Liver (tissue), 3 donors: Measurements from ENCODE around the gene RAI1.

Source experiments
- ATF3 ChIP-seq: IDR thresholded peaks from 2 replicates; pipeline ENCODE4 v1.6.1; 2016; ENCODE audit warnings: antibody characterized with exemption
- HNF4A ChIP-seq, 2 donors: conservative IDR thresholded peaks; 2 replicates each; pipeline ENCODE4 v1.6.1; 2016; ENCODE audit warnings: antibody characterized with exemption in 2 of 2, mild to moderate bottlenecking in 2 of 2
- JUND ChIP-seq, 2 donors: IDR thresholded peaks; 2 replicates each; pipeline ENCODE4 v1.6.1; 2016; ENCODE audit warnings: antibody characterized with exemption in 2 of 2
- MAX ChIP-seq: IDR thresholded peaks from 2 replicates; pipeline ENCODE4 v1.6.1; 2016; ENCODE audit warnings: antibody characterized with exemption
- RAD21 ChIP-seq, 2 donors: IDR thresholded peaks; 2 replicates each; pipeline ENCODE4 v1.6.1; 2016; ENCODE audit warnings: antibody characterized with exemption in 2 of 2, mild to moderate bottlenecking in 2 of 2
- SP1 ChIP-seq: IDR thresholded peaks from 2 replicates; pipeline ENCODE4 v1.6.1; 2018; ENCODE audit warnings: antibody characterized with exemption, mild to moderate bottlenecking
- TAF1 ChIP-seq: conservative IDR thresholded peaks from 2 replicates; pipeline ENCODE4 v1.6.1; 2016; ENCODE audit warnings: antibody characterized with exemption, mild to moderate bottlenecking
- ZBTB33 ChIP-seq: IDR thresholded peaks from 2 replicates; pipeline ENCODE4 v1.6.1; 2016; ENCODE audit warnings: antibody characterized with exemption
- TF ChIP-seq, protein P1 (sequence below): fragments of 150-350 bp; IDR thresholded peaks from 2 replicates; pipeline ENCODE4 v1.5.1; 2017; ENCODE audit warnings: improper control_type of control experiment, low read depth, low read length; ENCODE audit not compliant: missing input control
- TF ChIP-seq, protein P2 (sequence below): IDR thresholded peaks from 2 replicates; pipeline ENCODE4 v1.6.1; 2016; ENCODE audit warnings: antibody characterized with exemption, mild to moderate bottlenecking
- donor health status: healthy.
- donor health status: healthy.

GRCh38 chr17:17726458-17727060, 45.3 kb downstream of the RAI1 start:
- TF ChIP-seq, protein P1, sequence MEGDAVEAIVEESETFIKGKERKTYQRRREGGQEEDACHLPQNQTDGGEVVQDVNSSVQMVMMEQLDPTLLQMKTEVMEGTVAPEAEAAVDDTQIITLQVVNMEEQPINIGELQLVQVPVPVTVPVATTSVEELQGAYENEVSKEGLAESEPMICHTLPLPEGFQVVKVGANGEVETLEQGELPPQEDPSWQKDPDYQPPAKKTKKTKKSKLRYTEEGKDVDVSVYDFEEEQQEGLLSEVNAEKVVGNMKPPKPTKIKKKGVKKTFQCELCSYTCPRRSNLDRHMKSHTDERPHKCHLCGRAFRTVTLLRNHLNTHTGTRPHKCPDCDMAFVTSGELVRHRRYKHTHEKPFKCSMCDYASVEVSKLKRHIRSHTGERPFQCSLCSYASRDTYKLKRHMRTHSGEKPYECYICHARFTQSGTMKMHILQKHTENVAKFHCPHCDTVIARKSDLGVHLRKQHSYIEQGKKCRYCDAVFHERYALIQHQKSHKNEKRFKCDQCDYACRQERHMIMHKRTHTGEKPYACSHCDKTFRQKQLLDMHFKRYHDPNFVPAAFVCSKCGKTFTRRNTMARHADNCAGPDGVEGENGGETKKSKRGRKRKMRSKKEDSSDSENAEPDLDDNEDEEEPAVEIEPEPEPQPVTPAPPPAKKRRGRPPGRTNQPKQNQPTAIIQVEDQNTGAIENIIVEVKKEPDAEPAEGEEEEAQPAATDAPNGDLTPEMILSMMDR = no peak
- TF ChIP-seq ATF3 = no peak
- TF ChIP-seq, protein P2, sequence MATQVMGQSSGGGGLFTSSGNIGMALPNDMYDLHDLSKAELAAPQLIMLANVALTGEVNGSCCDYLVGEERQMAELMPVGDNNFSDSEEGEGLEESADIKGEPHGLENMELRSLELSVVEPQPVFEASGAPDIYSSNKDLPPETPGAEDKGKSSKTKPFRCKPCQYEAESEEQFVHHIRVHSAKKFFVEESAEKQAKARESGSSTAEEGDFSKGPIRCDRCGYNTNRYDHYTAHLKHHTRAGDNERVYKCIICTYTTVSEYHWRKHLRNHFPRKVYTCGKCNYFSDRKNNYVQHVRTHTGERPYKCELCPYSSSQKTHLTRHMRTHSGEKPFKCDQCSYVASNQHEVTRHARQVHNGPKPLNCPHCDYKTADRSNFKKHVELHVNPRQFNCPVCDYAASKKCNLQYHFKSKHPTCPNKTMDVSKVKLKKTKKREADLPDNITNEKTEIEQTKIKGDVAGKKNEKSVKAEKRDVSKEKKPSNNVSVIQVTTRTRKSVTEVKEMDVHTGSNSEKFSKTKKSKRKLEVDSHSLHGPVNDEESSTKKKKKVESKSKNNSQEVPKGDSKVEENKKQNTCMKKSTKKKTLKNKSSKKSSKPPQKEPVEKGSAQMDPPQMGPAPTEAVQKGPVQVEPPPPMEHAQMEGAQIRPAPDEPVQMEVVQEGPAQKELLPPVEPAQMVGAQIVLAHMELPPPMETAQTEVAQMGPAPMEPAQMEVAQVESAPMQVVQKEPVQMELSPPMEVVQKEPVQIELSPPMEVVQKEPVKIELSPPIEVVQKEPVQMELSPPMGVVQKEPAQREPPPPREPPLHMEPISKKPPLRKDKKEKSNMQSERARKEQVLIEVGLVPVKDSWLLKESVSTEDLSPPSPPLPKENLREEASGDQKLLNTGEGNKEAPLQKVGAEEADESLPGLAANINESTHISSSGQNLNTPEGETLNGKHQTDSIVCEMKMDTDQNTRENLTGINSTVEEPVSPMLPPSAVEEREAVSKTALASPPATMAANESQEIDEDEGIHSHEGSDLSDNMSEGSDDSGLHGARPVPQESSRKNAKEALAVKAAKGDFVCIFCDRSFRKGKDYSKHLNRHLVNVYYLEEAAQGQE = no peak
- TF ChIP-seq HNF4A (conservative IDR thresholded peaks at IDR 0.05) = no peak
- no peak for TF ChIP-seq ZBTB33
- no peak for TF ChIP-seq RAD21 (IDR thresholded peaks at IDR 0.05)
- no peak for TF ChIP-seq SP1
- TF ChIP-seq JUND (IDR thresholded peaks at IDR 0.05) = no peak
- TF ChIP-seq TAF1 = no peak
- TF ChIP-seq MAX = no peak
